ENCODE measurements around the gene MRPS14. TPM values are rescaled to one million over a fixed set of nuclear protein-coding genes. Genes with fewer than 3 reads are reported as not detected.

The MRPS14 gene
- polyA plus RNA-seq, 1 of the 3 experiments (the other 2 are of a cell fraction) = 18.2 TPM

Small RNAs within 50 kb of the gene (small RNA-seq; reads per million reads assigned to genes)
- gene RF00019 (0 reads per million in 7 experiments), gene RNU6-307P (0 reads per million in 7 experiments)

Other genes with a start within 250 kb of the MRPS14 start
- 40.0 and 56.2 TPM in 2 replicates for gene CACYBP, start 23.5 kb downstream of the MRPS14 start, polyA plus RNA-seq (2012; rRNA removed)
- gene TNN, start 44.4 kb upstream of the MRPS14 start, polyA plus RNA-seq (2012; rRNA removed) = 0.03 TPM in 1 of 2 replicates, not detected in the other
- 0.08 and 0.15 TPM in 2 replicates for gene KIAA0040, start 169.4 kb upstream of the MRPS14 start, polyA plus RNA-seq (2012; rRNA removed)